ENCODE data around the gene SFTPA2.
"Not testable (repeated sequence)": the region's sequence is repeated elsewhere in the genome, so short reads cannot be mapped to it uniquely, and the experiment has no call there.

Gene SFTPA2

DNA sequence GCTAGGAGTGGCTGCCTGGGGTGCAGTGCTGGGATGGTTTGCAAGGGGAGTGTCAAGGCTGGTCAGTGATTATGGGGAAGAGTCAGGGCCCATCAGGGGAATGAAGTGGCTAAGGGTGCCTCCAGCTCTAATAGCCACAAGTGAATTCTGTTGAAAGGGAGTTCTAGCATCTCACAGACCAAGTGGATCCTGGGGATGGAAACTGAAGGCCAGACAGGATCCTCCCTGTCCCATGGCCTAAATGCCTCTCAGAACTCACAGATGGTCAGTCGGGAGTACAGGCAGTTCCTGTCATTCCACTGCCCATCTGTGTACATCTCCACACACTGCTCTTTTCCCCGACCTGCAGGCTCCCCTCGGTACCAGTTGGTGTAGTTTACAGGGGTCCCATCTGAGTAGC lies 3.2 kb downstream of the SFTPA2 start:
- DNase-seq = not testable (repeated sequence)

DNA sequence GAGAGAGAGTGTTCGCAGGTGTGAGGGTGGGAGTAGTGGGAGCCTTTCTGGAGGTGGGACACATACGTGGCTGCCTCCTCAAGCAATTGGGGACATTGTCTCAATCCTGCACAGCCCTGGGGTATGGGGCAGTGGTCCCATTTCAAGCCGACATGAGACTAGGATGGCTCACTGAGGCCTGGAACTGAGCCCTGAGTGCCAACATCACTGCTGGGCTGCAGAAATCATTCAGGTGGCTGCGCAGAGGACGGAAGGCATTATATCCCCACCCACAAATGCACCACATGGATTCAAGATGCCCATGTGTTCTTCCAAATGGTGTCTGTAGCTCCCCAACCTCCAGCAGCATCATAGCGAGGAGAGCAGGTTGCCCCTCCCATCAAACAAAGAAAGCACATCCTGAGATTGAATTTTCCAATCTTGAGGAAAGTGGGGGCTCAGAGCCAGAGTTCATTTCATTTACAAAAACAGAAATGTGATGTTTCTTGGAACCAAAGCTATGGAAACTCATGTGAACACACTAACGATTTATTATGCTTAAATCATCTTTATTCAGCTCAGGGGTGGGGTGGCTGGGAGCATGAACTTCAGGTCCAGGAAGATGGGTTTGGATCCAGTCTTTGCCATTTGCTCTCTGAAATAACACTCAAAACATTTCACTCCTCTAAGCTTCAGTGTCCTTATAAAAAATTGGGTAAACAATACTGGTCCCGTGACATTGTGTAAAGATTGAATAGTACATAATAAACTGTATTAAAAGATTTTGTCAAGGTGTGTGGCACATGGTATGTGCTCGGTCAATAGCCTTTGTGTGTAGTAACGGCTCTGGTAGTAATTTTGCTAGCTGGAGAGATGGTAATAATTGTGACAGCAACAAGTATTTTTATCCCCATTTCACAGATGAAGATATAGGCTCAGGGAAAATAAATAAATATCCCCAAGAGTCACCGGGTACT lies 4.6 kb downstream of the SFTPA2 start:
- no peak for DNase-seq

DNA sequence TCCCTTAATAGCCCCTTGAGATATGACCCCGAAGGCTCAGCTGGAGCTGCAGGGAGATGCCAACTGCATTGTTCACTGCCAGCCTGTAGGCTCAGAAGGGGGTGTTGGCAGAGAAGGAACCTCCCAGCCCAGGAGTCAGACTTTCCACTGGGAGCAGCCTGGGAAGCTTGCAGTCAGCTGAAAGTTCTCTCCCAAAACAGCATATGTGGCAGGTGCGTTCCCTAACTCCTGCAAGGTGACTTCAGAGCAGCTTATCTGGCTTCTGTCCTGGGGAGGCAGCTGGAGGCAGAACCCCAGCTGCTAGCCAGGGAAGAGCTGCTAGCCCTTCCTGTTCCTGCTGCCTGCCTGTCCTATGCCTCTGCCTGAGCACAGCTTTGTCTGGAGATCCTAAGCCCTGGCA lies 8.1 kb downstream of the SFTPA2 start:
- DNase-seq = no peak

DNA sequence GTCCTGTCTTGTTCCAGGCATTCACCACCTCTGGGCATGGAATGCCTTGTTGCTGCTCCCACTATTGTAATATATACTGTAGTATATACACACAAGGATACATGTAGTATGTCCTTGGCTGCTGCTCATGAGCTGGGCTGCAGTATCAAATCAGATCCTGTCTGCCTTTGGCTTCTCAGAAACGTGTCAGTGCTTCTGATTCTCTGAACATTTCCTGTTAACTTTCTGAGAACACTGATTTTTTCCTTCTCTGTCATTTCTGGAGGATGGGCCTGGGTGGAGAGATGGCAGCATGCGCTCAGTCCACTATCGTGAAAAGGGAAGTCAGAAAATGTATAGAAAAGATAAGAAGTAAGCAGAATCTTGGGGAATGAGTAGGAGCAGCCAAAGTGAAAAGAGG lies 12.2 kb downstream of the SFTPA2 start:
- no peak for DNase-seq

DNA sequence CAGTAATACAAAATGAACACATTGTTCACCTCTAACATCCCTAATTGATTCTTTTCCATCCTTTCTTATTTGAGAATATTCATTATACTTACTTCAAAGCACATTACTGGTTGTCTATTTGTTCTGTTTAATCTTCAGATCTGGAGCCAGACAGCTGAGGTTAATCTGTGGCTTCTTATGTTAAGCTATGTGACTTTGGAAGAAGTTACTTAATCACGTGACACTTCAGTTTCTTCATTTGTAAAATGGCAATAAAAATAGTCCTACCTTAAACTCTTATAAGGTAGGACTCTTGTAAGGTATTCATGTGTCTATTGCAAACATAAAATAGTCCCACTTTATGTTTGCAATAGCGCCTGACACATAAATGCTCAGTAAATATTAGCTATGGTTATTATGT lies 13.1 kb downstream of the SFTPA2 start:
- DNase-seq = not testable (repeated sequence)

DNA sequence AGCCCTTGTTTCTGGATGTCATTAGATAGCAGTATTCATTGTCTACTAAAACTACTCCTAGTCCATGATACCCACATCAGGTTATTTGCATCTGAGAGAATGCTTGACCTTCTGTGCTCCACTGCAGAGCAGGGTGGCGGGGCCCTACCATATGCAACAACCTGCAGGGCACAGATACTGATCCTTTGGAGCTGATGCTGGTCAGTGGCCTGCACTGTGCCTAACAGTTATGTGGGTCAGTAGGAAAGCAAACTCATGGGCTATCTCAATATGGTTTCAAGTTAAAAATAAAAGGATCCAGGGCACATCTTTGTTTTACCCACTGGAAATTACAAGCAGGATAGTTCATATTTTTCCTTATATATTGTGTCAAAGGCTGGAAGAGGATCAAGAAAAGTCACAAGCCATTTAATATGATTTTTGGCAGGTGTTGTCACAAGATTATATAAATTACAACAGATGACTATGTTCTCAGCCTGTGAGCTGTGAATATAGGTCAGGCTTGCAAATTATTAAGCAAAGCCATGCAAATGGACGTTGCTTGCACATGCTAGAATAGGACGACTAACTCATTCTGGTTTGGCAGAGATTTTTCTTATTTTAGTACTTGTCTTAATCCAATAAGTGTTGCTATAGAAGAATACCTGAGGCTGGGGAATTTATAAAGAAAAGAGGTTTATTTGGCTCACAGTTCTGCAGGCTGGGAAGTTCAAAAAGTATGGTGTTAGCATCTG lies 15.1 kb downstream of the SFTPA2 start:
- DNase-seq = not testable (repeated sequence)

DNA sequence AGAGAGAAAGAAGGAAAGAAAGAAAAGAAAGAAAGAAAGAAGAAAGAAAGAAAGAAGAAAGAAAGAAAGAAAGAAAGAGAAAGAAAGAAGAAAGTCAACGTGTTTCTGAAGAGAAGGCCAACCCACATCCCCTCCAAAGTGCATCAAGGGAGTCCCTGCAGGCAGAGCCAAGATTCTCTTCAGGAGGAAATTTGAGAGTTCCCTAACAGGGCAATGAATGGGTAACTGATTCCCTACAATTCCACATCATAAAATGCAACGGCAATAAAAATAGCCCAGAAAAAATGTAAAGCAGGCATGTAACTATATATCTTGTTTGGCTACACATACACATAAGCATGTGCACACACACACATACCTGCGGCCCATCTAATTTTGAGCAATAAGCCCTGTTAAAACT lies 15.8 kb downstream of the SFTPA2 start:
- DNase-seq = not testable (repeated sequence)

DNA sequence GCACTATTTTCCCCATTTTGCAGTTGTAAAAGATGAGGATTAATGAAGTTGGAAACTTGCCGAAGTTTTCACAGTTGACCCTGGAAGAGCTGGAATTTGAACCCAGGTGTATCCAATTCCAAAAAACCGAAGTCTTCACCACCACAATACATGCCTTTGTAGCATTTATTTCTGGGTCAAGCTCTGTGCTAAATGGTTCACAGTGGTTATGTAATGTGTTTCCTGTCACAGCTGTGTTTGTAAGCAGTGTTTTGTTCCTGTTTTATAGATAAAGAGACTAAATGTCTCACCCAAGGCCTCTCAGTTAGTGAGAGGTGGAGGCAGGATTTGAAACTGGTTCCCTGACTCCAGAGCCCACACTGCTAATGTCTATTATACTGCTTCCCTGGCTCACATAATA lies 17.6 kb downstream of the SFTPA2 start:
- DNase-seq = no peak

DNA sequence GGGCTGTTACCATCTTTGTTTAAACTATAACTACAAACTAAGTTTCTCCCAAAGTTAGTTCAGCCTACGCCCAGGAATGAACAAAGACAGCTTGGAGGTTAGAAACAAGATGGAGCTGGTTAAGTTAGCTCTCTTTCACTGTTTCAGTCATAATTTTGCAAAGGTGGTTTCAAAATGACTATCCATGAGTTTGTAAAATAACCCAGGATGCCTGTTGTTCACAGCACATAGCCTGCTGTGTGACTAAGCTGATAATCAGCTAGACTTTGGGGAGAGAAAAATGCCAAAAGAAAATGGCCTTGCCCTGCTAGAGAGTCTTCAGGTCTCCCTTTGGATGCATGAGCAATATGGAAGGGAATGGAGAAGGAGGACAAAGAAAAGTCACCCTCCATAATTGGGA lies 19.3 kb downstream of the SFTPA2 start:
- DNase-seq = not testable (repeated sequence)

DNA sequence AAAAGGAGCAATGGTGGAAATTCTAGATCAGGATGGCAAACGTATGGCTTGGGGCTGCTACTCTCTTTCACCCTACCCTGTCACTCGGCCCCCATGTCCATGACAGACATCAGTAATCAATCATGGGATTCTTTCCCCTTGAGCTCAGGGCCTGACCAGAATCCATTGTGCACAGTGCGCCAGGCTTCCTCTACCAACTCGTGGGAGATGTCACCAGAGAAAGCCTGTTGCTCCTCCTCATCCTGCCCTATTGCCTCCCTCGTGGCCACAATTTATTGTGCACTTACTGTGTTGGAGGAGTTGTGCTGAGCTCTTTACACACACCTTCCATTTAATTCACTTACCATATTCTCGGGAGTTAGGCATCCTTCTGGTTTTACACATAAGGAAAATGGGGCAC lies 21.9 kb downstream of the SFTPA2 start:
- not testable (repeated sequence) for DNase-seq

DNA sequence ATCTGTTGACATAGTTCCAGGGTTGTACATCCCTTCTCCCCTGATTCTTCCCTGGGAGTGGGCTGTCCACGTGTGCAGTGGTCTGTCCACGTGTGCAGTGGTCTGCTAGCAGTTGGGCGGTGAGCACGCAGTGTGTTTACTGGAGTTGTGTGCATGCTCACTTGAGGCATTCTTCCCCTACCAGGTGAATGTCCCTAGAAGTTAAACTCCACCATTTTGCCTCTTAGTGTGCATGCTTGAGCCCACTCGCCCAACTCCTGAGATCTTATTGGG lies 26.4 kb downstream of the SFTPA2 start:
- DNase-seq = not testable (repeated sequence)

DNA sequence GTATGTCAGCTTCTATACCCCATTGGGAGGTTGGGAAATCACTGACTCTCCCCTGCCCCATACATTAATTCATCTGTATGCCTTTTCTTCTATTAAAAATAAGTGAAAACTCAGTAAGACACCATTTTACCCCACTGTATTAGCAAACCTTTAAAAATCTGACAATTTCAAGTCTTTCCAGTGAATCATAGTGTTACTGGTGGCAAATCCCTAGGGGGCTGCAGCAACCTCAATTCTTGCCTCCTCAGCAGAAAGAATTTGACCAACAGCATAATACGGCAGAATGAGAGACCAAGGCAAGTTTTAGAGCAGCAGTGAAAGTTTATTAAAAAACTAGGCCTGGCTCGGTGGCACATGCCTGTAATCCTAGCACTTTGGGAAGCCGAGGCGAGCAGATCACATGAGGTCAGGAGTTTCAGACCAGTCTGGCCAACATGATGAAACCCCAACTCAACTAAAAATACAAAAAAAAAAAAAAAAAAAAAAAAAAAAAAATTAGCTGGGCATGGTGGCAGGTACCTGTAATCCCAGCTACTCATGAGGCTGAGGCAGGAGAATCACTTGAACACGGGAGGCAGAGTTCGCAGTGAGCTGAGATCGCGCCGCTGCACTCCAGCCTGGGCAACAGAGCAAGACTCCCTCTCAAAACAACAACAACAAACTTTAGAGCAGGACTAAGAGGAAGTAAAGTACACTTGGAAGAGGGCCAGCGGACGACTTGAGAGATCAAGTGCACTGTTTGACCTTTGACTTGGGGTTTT lies 26.9 kb downstream of the SFTPA2 start:
- DNase-seq = not testable (repeated sequence)

DNA sequence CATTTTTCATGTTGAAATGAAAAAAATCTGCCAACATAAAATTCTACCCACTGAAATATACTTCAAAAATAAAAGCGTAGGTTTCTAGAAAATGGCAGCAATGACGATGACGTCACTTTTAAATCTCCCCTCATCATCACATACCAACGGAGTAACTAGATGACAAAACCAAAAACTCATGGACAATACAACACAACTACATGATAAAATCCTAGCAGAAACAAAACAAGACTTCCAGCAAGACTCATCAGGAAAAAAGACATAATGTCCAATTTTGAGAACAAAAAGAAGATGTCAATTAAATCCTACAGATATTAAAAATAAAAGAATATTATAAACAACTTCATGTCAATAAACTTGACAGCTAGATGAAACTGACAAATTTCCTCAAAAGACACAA lies 31.9 kb downstream of the SFTPA2 start:
- not testable (repeated sequence) for DNase-seq

DNA sequence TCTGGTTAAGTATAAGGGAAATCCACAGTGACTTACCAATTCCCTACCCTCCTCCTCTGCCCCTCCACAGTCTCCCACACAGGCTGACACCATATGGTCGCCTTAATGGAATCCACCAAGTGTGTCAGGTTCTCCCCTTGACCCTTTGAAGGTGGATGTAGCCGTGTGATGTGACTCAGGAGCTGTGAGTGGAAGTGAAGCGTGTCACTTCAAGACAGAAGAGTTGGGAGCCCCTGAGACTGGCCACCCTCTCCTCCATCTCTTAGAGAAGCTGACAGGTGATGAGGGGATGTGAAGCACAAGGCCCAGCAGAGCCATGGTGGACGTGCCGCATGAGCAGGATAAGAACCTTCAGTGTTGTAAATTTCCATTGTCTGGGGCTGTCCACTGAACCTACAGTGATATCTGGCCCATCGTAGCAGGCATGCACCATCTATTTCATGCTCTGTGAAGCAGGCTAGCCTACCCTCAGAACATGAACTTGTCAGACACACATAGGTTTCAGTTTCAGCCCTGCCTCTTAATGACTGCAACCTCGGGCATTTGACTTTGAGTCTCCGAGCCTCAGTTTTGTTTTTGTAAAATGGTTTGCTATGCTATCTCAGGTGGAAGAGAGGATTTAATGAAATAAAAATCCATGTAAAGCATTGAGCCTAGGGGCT lies 35.0 kb downstream of the SFTPA2 start:
- DNase-seq = not testable (repeated sequence)

DNA sequence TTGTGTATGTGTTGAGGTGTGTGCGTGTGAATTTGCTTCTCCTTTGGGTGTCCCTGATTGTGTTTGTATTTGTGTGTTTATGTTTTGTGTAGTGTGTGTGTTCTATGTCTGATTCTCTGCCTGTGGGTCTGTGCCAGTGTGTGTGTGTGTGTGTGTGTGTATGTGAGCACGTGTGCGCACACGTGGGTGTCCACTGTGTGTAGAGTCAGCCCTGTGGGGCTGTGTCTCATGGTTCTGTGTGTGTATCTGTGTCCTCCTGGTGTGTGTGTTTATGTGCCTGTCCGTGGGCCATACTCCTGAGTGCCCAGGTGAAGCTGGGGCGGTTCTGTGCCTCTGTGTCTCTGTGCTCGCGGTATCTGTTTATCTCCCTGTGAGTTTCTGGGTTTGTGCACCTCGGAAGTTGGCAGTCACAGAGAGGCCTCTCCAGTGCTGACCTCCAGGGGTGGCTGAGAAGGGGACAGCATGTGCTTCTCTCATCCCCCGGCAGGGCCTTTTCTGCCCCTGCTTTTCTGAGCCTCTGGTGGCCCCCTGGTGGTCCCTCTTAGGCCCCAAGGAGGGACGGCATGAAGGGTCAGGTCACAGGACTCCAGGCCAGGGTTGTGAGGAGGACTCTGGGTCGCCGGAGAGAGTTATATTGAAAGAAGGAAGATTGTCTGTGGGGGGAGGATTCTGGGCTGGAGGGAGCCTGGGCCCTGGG lies 36.9 kb downstream of the SFTPA2 start:
- DNase-seq = not testable (repeated sequence)

DNA sequence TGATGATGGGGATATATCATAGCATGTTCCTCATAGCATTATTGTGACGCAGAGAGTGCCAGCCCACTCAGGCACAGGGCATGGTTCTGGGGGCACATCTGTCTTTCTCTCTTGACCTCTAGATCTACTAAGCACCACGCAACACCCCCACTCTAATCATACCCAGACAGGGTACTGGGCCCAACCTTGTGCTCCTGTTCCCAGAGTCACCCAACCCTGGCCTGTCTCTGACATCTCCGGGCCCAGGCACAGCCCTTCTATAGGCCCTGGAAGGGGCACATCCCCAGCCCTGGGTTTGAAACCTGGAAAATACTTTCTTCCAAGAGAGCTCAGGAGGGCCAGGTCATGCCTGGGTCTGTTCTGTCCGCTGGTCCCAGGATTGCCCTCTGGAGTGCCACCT lies 37.7 kb downstream of the SFTPA2 start:
- DNase-seq = not testable (repeated sequence)

DNA sequence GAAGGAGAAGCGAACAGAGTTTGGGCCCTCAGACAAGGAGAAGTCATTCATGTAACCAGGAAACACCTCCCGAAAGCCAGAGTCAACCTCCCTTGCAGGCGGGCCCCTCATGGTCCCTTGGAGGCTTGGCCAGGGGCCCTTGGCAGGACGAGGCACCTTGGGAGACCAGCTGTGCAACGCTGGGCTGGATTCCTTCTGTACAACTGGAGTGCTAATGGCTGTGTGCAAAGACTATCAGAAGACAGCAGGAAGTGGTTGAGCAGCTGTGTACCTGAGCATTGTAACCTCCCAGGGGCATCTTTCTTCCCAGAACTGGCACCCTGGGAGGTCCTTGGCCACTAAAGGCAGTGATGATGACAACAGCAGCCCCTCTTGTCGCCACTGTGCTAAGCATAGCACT lies 38.5 kb downstream of the SFTPA2 start:
- not testable (repeated sequence) for DNase-seq

DNA sequence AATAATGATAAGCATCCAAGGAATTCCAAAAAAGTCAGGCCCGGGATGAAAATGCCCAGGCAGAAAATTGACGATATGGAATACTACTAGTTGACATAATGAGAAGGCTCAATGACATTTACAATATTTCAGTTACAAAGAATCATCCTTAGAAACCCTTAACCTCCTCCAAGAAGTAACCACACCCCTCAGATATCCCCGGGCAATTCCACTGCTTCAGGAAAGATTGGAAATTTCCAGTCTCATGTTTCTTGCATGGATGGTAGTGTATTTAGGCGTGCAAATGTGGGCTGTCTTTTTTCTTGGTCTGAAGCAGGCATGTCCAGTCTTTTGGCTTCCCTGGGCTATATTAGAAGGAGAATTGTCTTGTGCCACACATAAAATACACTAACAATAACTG lies 42.6 kb downstream of the SFTPA2 start:
- DNase-seq = not testable (repeated sequence)

DNA sequence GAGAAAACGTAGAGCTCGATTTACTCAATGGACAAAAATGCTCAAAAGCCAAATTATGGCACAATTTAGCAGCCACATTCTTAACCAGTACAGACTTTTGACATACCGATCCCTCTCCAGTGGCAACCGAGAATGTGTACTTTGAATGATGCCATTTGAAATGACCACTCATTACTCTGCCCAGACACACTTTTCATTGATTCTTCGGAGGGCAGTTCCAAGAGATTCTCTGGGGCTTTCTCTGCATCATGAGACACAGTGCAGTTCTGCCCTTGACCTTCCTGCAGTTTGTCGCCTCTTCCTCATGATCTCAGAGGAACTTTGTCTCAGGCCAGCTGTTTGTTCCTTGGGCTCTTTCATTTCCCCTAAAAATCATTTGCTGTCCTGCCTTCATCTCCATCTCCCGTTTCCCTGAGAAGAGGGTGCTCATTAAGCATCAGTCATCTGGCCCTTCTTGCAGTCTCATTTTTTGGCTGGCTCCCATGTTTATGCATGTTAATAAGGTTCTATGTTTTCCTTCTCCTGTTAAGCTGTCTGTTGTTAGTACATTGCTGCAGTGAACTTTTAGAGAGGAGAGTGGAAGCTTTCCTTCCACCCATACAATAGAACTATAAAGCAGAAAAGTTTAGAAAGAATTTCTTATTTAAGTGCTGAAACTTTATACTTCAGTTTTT lies 43.5 kb downstream of the SFTPA2 start:
- not testable (repeated sequence) for DNase-seq

DNA sequence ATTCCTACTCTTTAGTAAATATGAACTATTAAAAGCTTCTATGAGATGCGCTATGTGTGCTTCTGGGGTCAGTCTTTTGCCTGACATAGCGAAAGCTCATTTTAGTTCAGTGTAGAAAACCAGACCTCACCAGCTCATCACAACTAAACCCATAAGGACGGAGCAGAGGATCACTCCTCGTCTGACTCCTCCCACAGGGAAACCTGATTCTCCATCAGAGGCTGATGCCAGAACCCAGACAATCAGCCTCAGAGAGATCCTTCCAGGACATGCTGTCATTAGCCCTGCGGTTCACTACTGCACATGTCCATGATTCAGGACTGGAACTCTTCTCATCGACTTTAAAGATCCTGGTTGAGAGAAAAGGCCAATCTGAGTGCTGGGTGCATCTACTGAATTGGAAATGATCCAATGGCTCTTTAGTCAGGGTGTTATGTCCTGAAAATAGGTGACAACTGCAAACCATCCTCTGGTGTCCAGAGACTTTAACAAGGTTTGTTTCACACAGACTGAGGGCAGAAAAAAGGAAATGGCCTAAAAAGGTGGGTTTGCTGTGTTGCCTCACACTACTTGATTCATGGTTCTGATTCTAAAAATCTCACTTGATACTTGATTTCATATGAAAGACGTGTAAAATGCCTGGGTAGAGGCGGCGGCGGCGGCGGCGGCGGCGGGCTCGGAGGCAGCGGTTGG lies 48.2 kb downstream of the SFTPA2 start, which contains the start of gene EIF5AL1:
Gene EIF5AL1, plus strand, starts transcription at position 643 of the 693 bp plus-strand sequence. CDS start 117 bp downstream, outside the sequence.
- DNase-seq = not testable (repeated sequence)
